Upper lobe of left lung (tissue), 4 donors: ENCODE results near the gene CAMK2G.

ENCODE experiments used
- CTCF ChIP-seq, 6 experiments: fragments of 450-650 bp in 4 of 6; fragments of 200-600 bp in 2 of 6; sonication (generic) in 2 of 6; IDR thresholded peaks; one replicate each; pipeline ENCODE4 v1.5.1; 2016 to 2019; ENCODE audit warnings: antibody characterized with exemption in 6 of 6
- POLR2A ChIP-seq, 4 donors: fragments of 450-650 bp; IDR thresholded peaks; one replicate each; pipeline ENCODE4 v1.5.1; 2016 to 2017; ENCODE audit warnings: antibody characterized with exemption in 4 of 4, mild to moderate bottlenecking in 2 of 4

DNA sequence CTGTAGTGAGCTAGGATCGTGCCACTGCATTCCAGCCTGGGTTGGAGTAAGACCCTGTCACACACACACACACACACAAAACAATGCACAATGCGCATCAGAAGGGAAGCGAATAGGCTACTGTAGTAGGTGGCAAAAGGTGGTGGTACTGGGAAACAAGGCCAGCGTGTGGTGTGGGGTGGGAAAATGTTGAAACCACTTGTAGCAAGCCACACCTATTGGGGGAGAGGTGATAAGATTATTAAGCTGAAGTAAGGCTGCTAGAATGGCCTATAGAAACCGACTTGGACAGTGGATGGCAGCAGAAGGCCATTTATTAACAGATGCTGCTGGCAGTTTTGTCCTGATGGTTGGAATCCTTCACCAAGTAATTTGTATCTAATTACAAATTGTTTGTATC lies 99.7 kb downstream of the CAMK2G start:
- TF ChIP-seq CTCF (IDR thresholded peaks at IDR 0.05), result no peak
- TF ChIP-seq POLR2A (IDR thresholded peaks at IDR 0.05), result no peak
